Liver (tissue), 9 donors: Measurements from ENCODE around the gene SCYGR1. TPM values are rescaled to one million over a fixed set of nuclear protein-coding genes. Genes with fewer than 3 reads are reported as not detected.

ENCODE experiments used
- DNase-seq: peaks from one replicate; pipeline ENCODE4 v3.0.0-alpha.2; 2017; ENCODE audit warnings: low spot score
- H3K27ac ChIP-seq, 2 donors: one replicate each; pipeline ENCODE4 v1.7.0; 2013; ENCODE audit warnings: inconsistent platforms in 2 of 2, low read length in 2 of 2, control low read depth in 1 of 2, low read depth in 1 of 2, mild to moderate bottlenecking in 1 of 2
- H3K27me3 ChIP-seq, 4 donors: one replicate each; pipeline versions ENCODE4 v1.6.1 to v1.7.0; 2013; ENCODE audit warnings: low read length in 3 of 4, inconsistent platforms in 1 of 4, mild to moderate bottlenecking in 1 of 4, moderate library complexity in 1 of 4; ENCODE audit not compliant: control insufficient read depth in 4 of 4, insufficient read depth in 4 of 4
- H3K36me3 ChIP-seq, 4 donors: one replicate each; pipeline versions ENCODE4 v1.6.1 to v1.7.0; 2013; ENCODE audit warnings: low read length in 3 of 4, mild to moderate bottlenecking in 3 of 4, low read depth in 1 of 4, moderate library complexity in 1 of 4; ENCODE audit not compliant: control insufficient read depth in 4 of 4, insufficient read depth in 3 of 4
- H3K4me1 ChIP-seq, 4 donors: one replicate each; pipeline versions ENCODE4 v1.6.1 to v1.7.0; 2013; ENCODE audit warnings: low read length in 3 of 4, mild to moderate bottlenecking in 3 of 4, moderate library complexity in 1 of 4; ENCODE audit not compliant: control insufficient read depth in 4 of 4, insufficient read depth in 4 of 4
- H3K4me3 ChIP-seq, 3 donors: one replicate each; pipeline versions ENCODE4 v1.6.1 to v1.7.0; 2013; ENCODE audit warnings: low read length in 3 of 3, control low read depth in 1 of 3, low read depth in 1 of 3, mild to moderate bottlenecking in 1 of 3
- H3K9ac ChIP-seq, 2 donors: one replicate each; pipeline ENCODE4 v1.7.0; 2013; ENCODE audit warnings: low read length in 2 of 2, mild to moderate bottlenecking in 2 of 2, moderate library complexity in 2 of 2, control low read depth in 1 of 2, low read depth in 1 of 2
- H3K9me3 ChIP-seq, 4 donors: one replicate each; pipeline versions ENCODE4 v1.6.1 to v1.7.0; 2013; ENCODE audit warnings: low read length in 3 of 4; ENCODE audit not compliant: control insufficient read depth in 4 of 4
- EGR1 ChIP-seq, 2 donors: IDR thresholded peaks; 2 replicates each; pipeline ENCODE4 v1.6.1; 2016 to 2018; ENCODE audit warnings: antibody characterized with exemption in 2 of 2, low read depth in 2 of 2
- FOXA2 ChIP-seq: IDR thresholded peaks from 2 replicates; pipeline ENCODE4 v1.6.1; 2016; ENCODE audit warnings: antibody characterized with exemption
- GABPA ChIP-seq, 2 donors: IDR thresholded peaks in 1 of 2; conservative IDR thresholded peaks in 1 of 2; 2 replicates each; pipeline ENCODE4 v1.6.1; 2016; ENCODE audit warnings: antibody characterized with exemption in 2 of 2, mild to moderate bottlenecking in 1 of 2, moderate library complexity in 1 of 2
- HNF4A ChIP-seq, 2 donors: conservative IDR thresholded peaks; 2 replicates each; pipeline ENCODE4 v1.6.1; 2016; ENCODE audit warnings: antibody characterized with exemption in 2 of 2, mild to moderate bottlenecking in 2 of 2
- JUND ChIP-seq, 2 donors: IDR thresholded peaks; 2 replicates each; pipeline ENCODE4 v1.6.1; 2016; ENCODE audit warnings: antibody characterized with exemption in 2 of 2
- MAX ChIP-seq: IDR thresholded peaks from 2 replicates; pipeline ENCODE4 v1.6.1; 2016; ENCODE audit warnings: antibody characterized with exemption
- NR2F2 ChIP-seq: IDR thresholded peaks from 2 replicates; pipeline ENCODE4 v1.6.1; 2016; ENCODE audit warnings: antibody characterized with exemption
- REST ChIP-seq: IDR thresholded peaks from 2 replicates; pipeline ENCODE4 v1.6.1; 2016; ENCODE audit warnings: antibody characterized with exemption, mild to moderate bottlenecking
- RXRA ChIP-seq, 2 donors: IDR thresholded peaks; 2 replicates each; pipeline ENCODE4 v1.6.1; 2017 to 2018; ENCODE audit warnings: antibody characterized with exemption in 2 of 2, mild to moderate bottlenecking in 1 of 2
- SP1 ChIP-seq: IDR thresholded peaks from 2 replicates; pipeline ENCODE4 v1.6.1; 2018; ENCODE audit warnings: antibody characterized with exemption, mild to moderate bottlenecking
- YY1 ChIP-seq: IDR thresholded peaks from 2 replicates; pipeline ENCODE4 v1.6.1; 2016; ENCODE audit warnings: antibody characterized with exemption, mild to moderate bottlenecking
- ZBTB33 ChIP-seq: IDR thresholded peaks from 2 replicates; pipeline ENCODE4 v1.6.1; 2016; ENCODE audit warnings: antibody characterized with exemption
- WGBS: extraction: QIAGEN DNeasy Blood & Tissue Kit; methylation state at CpG from one replicate; pipeline ENCODE4 v1.1.7; 2013; 5-methylcytosine and 5-hydroxymethylcytosine counted together
- polyA plus RNA-seq, 2 donors: library from polyadenylated mRNA; stranded (reverse) in 1 of 2; unstranded in 1 of 2; fragments of 200-250 nt in 1 of 2; fragments of >200 nt in 1 of 2; fragmentation: Nextera tagmentation in 1 of 2; extraction: Ambion mirVana in 1 of 2; gene quantifications; one replicate each; pipeline versions ENCODE4 v1.2.1 to v1.2.3, GENCODE V29; 2013 to 2015
- total RNA-seq, 2 donors: library from RNA; depleted of rRNA; stranded (reverse); fragments of >200 nt; gene quantifications; one replicate each; pipeline ENCODE4 v1.2.3, GENCODE V29; 2014
- donor health status: healthy.
- donor health status: healthy.
- donor health status: healthy.
- donor health status: healthy.
- donor health status: healthy.

Gene SCYGR1
- total and polyA plus RNA-seq, 4 donors, result not detected

- no peak overlapping the region for H3K27ac ChIP-seq
- no peak overlapping the region for H3K4me3 ChIP-seq
- DNase-seq, result no peak
- H3K9ac ChIP-seq, result no peak overlapping the region
- no peaks in the 10 kb centered on the region for H3K27me3 ChIP-seq
- H3K4me1 ChIP-seq, result peaks cover 2 to 14% (median 9%) of the 10 kb centered on the region in 4 donors
- TF ChIP-seq HNF4A (conservative IDR thresholded peaks at IDR 0.05) (no peak), NR2F2 (no peak), EGR1 (IDR thresholded peaks at IDR 0.05; ENCODE audit: low read depth in 2 of 2) (no peak), GABPA (IDR thresholded peaks at IDR 0.05 in 1 of 2, conservative IDR thresholded peaks at IDR 0.05 in 1 of 2) (no peak), JUND (IDR thresholded peaks at IDR 0.05) (no peak), RXRA (IDR thresholded peaks at IDR 0.05) (no peak), YY1 (no peak), SP1 (no peak), FOXA2 (no peak)
- H3K9me3 ChIP-seq, result no peaks in the 10 kb centered on the region
- H3K36me3 ChIP-seq, result no peaks in the 10 kb centered on the region
Measured at GRCh38 chr2:227402321-227402720, 14.6 kb upstream of the SCYGR1 start.

GRCh38 chr2:227401550-227401949 is 13.8 kb upstream of the SCYGR1 start:
- peaks cover 2 to 9% (median 6%) of the 10 kb centered on the region in 4 donors for H3K4me1 ChIP-seq
- 79% methylated on average over 2 of the region's 2 CpGs for WGBS

More at GRCh38 chr2:227401550-227401949, 13.8 kb upstream of the SCYGR1 start:
- Histone ChIP-seq H3K9me3 (no peaks in the 10 kb centered on the region), H3K27ac (no peak overlapping the region), H3K36me3 (no peaks in the 10 kb centered on the region), H3K4me3 (no peak overlapping the region), H3K27me3 (no peaks in the 10 kb centered on the region), H3K9ac (no peak overlapping the region)
- no peak for DNase-seq
- TF ChIP-seq HNF4A (conservative IDR thresholded peaks at IDR 0.05) (no peak), GABPA (IDR thresholded peaks at IDR 0.05 in 1 of 2, conservative IDR thresholded peaks at IDR 0.05 in 1 of 2) (no peak), YY1 (no peak), MAX (no peak), REST (no peak), RXRA (IDR thresholded peaks at IDR 0.05) (no peak), ZBTB33 (no peak), JUND (IDR thresholded peaks at IDR 0.05) (no peak)
